WTC11 (cell line): ENCODE data around the gene SYNGR1.

Source experiments
- ATF1 ChIP-seq: sonication (generic); formaldehyde crosslinking; IDR thresholded peaks from 2 replicates; pipeline ENCODE4 v1.8.1; 2023; ENCODE audit warnings: mild to moderate bottlenecking, moderate library complexity, missing genetic modification reagents
- CBFB ChIP-seq: sonication (generic); formaldehyde crosslinking; IDR thresholded peaks from 2 replicates; pipeline ENCODE4 v1.8.1; 2022; ENCODE audit warnings: mild to moderate bottlenecking, low read depth, missing genetic modification reagents
- CTCF ChIP-seq: fragments of 200-600 bp; IDR thresholded peaks from 2 replicates; pipeline ENCODE4 v1.8.0; 2022; ENCODE audit warnings: antibody characterized with exemption
- E2F4 ChIP-seq: sonication (generic); formaldehyde crosslinking; IDR thresholded peaks from 2 replicates; pipeline ENCODE4 v1.8.1; 2022; ENCODE audit warnings: low read depth, mild to moderate bottlenecking, moderate library complexity, missing genetic modification reagents, borderline replicate concordance
- ELF4 ChIP-seq: sonication (generic); formaldehyde crosslinking; IDR thresholded peaks from 2 replicates; pipeline ENCODE4 v1.8.1; 2022; ENCODE audit warnings: low read depth, mild to moderate bottlenecking, moderate library complexity, missing genetic modification reagents
- JUN ChIP-seq: sonication (generic); formaldehyde crosslinking; IDR thresholded peaks from 2 replicates; pipeline ENCODE4 v1.8.0; 2023; ENCODE audit warnings: mild to moderate bottlenecking, missing genetic modification reagents
- NR1H2 ChIP-seq: sonication (generic); formaldehyde crosslinking; IDR thresholded peaks from 2 replicates; pipeline ENCODE4 v1.9.0; 2021; ENCODE audit warnings: mild to moderate bottlenecking, moderate library complexity, missing genetic modification reagents
- RELA ChIP-seq: sonication (generic); formaldehyde crosslinking; IDR thresholded peaks from 2 replicates; pipeline ENCODE4 v1.8.1; 2022; ENCODE audit warnings: missing genetic modification reagents, mild to moderate bottlenecking, borderline replicate concordance
- SOX15 ChIP-seq: fragments of 250-450 bp; sonication (Bioruptor Pico); IDR thresholded peaks from 2 replicates; pipeline ENCODE4 v1.9.0; 2021; ENCODE audit warnings: mild to moderate bottlenecking
- TEAD1 ChIP-seq: sonication (generic); formaldehyde crosslinking; IDR thresholded peaks from 2 replicates; pipeline ENCODE4 v1.8.0; 2022; ENCODE audit warnings: mild to moderate bottlenecking, missing genetic modification reagents
- USF1 ChIP-seq: sonication (generic); formaldehyde crosslinking; IDR thresholded peaks from 2 replicates; pipeline ENCODE4 v1.8.0; 2022; ENCODE audit warnings: mild to moderate bottlenecking, missing genetic modification reagents
- ZNF396 ChIP-seq: fragments of 250-450 bp; sonication (Bioruptor Pico); IDR thresholded peaks from 2 replicates; pipeline ENCODE4 v1.8.0; 2021; ENCODE audit warnings: mild to moderate bottlenecking, moderate library complexity, borderline replicate concordance
- TF ChIP-seq, protein P1 (sequence below): sonication (generic); formaldehyde crosslinking; IDR thresholded peaks from 2 replicates; pipeline ENCODE4 v1.8.0; 2022; ENCODE audit warnings: mild to moderate bottlenecking, missing genetic modification reagents

- no peak for TF ChIP-seq CTCF
- no peak for TF ChIP-seq ZNF396 (CRISPR knock-in tag)
- TF ChIP-seq ELF4 (CRISPR knock-in tag), result no peak
- TF ChIP-seq E2F4 (CRISPR knock-in tag), result no peak
- no peak for TF ChIP-seq RELA (CRISPR knock-in tag)
- no peak for TF ChIP-seq ATF1 (CRISPR knock-in tag)
- TF ChIP-seq, protein P1, sequence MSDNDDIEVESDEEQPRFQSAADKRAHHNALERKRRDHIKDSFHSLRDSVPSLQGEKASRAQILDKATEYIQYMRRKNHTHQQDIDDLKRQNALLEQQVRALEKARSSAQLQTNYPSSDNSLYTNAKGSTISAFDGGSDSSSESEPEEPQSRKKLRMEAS (CRISPR knock-in tag), result no peak
- no peak for TF ChIP-seq SOX15 (CRISPR knock-in tag)
- TF ChIP-seq NR1H2 (CRISPR knock-in tag), result no peak
- TF ChIP-seq CBFB (CRISPR knock-in tag), result no peak
- TF ChIP-seq TEAD1 (CRISPR knock-in tag), result no peak
- TF ChIP-seq USF1 (CRISPR knock-in tag), result no peak
- no peak for TF ChIP-seq JUN (CRISPR knock-in tag)
Measured at GRCh38 chr22:39349506-39349966, 255 bp upstream of the SYNGR1 start.
